Measurements from ENCODE around the gene DTD1. TPM values are rescaled to one million over a fixed set of nuclear protein-coding genes. Genes with fewer than 3 reads are reported as not detected.

Gene DTD1
- total RNA-seq, 2 donors from 2014 or later = 17.0 to 21.0 TPM

GRCh38 chr20:18788021-18788420 is 200.2 kb downstream of the DTD1 start:
- Histone ChIP-seq H3K4me3 (no peak overlapping the region), H3K9me3 (no peaks in the 10 kb centered on the region), H3K27ac (no peak overlapping the region), H3K36me3 (no peaks in the 10 kb centered on the region), H3K4me1 (no peaks in the 10 kb centered on the region), H3K27me3 (no peaks in the 10 kb centered on the region), H3K9ac (ENCODE audit: low read depth in 2 of 2, low read length in 2 of 2) (no peak overlapping the region)
- DNase-seq = no peak
- TF ChIP-seq CTCF (IDR thresholded peaks at IDR 0.05) = no peak
- intact Hi-C loops (cut with DNase I) = no loop called here

- TF ChIP-seq CTCF (IDR thresholded peaks at IDR 0.05) = no peak
- no peak for DNase-seq
- H3K27ac ChIP-seq = no peak overlapping the region
- H3K36me3 ChIP-seq = no peaks in the 10 kb centered on the region
- H3K4me3 ChIP-seq = no peak overlapping the region
- no peak overlapping the region for H3K9ac ChIP-seq (ENCODE audit: low read depth in 2 of 2, low read length in 2 of 2)
- intact Hi-C loops (cut with DNase I) = loop anchor here (10.0 kb wide), 1 partner anchor 156 kb away; no protein-coding TSS in a partner anchor
- H3K9me3 ChIP-seq = no peaks in the 10 kb centered on the region
- H3K27me3 ChIP-seq = no peaks in the 10 kb centered on the region
- H3K4me1 ChIP-seq = no peaks in the 10 kb centered on the region
These were observed 202.9 kb downstream of the DTD1 start for GRCh38 chr20:18790787-18791186.

DNA sequence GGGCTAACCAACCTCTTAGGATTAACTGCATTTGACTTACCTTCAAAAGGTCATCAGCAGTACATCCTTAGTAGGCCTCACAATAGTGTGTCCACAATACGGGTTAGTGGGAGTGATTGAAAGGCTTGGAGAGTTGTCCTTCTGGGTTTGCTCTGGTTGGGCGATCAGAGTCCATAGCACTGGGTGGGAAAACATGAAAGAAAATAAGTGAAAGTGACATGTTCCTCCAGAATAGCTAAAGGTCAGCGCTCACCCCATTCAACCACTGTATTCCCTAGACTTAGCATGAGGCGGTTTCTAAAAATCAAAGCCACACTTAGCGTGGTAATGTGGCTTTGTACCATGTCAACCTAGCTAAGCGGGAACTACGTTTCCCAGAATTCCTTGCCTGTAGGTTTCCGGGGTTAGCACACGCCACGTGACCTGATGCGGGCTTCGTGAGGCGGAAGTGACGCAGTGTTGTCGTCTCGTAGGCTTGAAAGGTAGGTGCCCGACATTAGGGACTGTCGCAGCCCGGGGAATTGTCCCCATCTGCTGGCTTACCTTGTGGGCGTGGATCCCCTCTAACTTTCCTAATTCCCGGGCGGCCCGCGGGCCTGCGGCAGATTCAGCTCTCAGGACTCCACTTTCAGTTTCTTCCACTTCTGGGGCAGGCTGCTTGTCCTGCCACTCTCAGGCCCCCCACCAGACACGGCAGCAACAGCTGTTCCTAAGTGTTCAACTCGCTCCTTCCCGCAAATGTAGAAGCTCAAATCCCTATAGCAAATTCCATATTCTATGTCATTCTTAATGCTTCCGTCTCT is 206.0 kb downstream of the DTD1 start:
- Histone ChIP-seq H3K9me3 (no peaks in the 10 kb centered on the region), H3K27me3 (no peaks in the 10 kb centered on the region), H3K27ac (peak overlapping the region; percentile 83), H3K4me3 (peak overlapping the region; percentile 73), H3K4me1 (no peaks in the 10 kb centered on the region), H3K36me3 (no peaks in the 10 kb centered on the region), H3K9ac (ENCODE audit: low read depth in 2 of 2, low read length in 2 of 2) (peak overlapping the region; percentile 52 to 77)
- intact Hi-C loops (cut with DNase I) = loop anchor here (10.0 kb wide), 1 partner anchor 159 kb away; no protein-coding TSS in a partner anchor
- no peak for TF ChIP-seq CTCF (IDR thresholded peaks at IDR 0.05)
- DNase-seq = peak; percentile 90

GRCh38 chr20:18794428-18794787 is 206.6 kb downstream of the DTD1 start:
- Histone ChIP-seq H3K9ac (ENCODE audit: low read depth in 2 of 2, low read length in 2 of 2) (peak overlapping the region; percentile 52 to 77), H3K4me3 (peak overlapping the region; percentile 73), H3K27ac (peak overlapping the region; percentile 83), H3K36me3 (no peaks in the 10 kb centered on the region), H3K27me3 (no peaks in the 10 kb centered on the region), H3K9me3 (no peaks in the 10 kb centered on the region), H3K4me1 (no peaks in the 10 kb centered on the region)
- no peak for DNase-seq
- intact Hi-C loops (cut with DNase I) = loop anchor here (10.0 kb wide), 1 partner anchor 160 kb away; no protein-coding TSS in a partner anchor
- no peak for TF ChIP-seq CTCF (IDR thresholded peaks at IDR 0.05)

- no peak for DNase-seq
- no peak overlapping the region for H3K27ac ChIP-seq
- H3K4me3 ChIP-seq = no peak overlapping the region
- no peak overlapping the region for H3K9ac ChIP-seq (ENCODE audit: low read depth in 2 of 2, low read length in 2 of 2)
- no peaks in the 10 kb centered on the region for H3K36me3 ChIP-seq
- no peaks in the 10 kb centered on the region for H3K4me1 ChIP-seq
- H3K9me3 ChIP-seq = no peaks in the 10 kb centered on the region
- no peaks in the 10 kb centered on the region for H3K27me3 ChIP-seq
- intact Hi-C loops (cut with DNase I) = loop anchor here (10.0 kb wide), 1 partner anchor 161 kb away; no protein-coding TSS in a partner anchor
- TF ChIP-seq CTCF (IDR thresholded peaks at IDR 0.05) = no peak
These were observed 207.5 kb downstream of the DTD1 start for GRCh38 chr20:18795366-18795765.
